HEK293T (cell line): ENCODE data around the gene XPNPEP1.

Experiments used
- ARNT ChIP-seq: fragments of 450-650 bp; IDR thresholded peaks from 2 replicates; pipeline ENCODE4 v1.6.1; 2017; ENCODE audit warnings: mild to moderate bottlenecking
- BHLHE40 ChIP-seq: fragments of 450-650 bp; IDR thresholded peaks from 2 replicates; pipeline ENCODE4 v1.6.1; 2016; ENCODE audit warnings: mild to moderate bottlenecking, moderate library complexity, borderline replicate concordance
- ELF4 ChIP-seq: fragments of 450-650 bp; IDR thresholded peaks from 2 replicates; pipeline ENCODE4 v1.6.1; 2017; ENCODE audit warnings: antibody characterized with exemption
- FOXA1 ChIP-seq: fragments of 450-650 bp; IDR thresholded peaks from 2 replicates; pipeline ENCODE4 v1.6.1; 2016; ENCODE audit warnings: mild to moderate bottlenecking
- FOXK2 ChIP-seq: fragments of 450-650 bp; IDR thresholded peaks from 2 replicates; pipeline ENCODE4 v1.6.1; 2016; ENCODE audit warnings: mild to moderate bottlenecking
- FOXM1 ChIP-seq: fragments of 450-650 bp; IDR thresholded peaks from 2 replicates; pipeline ENCODE4 v1.6.1; 2017; ENCODE audit warnings: mild to moderate bottlenecking, borderline replicate concordance
- HDGF ChIP-seq: fragments of 450-650 bp; IDR thresholded peaks from 2 replicates; pipeline ENCODE4 v1.6.1; 2017; ENCODE audit warnings: antibody characterized with exemption, borderline replicate concordance
- SP1 ChIP-seq: fragments of 450-650 bp; IDR thresholded peaks from 2 replicates; pipeline ENCODE4 v1.6.1; 2017
- SUZ12 ChIP-seq: fragments of 450-650 bp; IDR thresholded peaks from 2 replicates; pipeline ENCODE4 v1.6.1; 2016; ENCODE audit warnings: mild to moderate bottlenecking
- TARDBP ChIP-seq: fragments of 450-650 bp; IDR thresholded peaks from 2 replicates; pipeline ENCODE4 v1.6.1; 2016

GRCh38 chr10:109859221-109859620, 64.1 kb downstream of the XPNPEP1 start:
- TF ChIP-seq SUZ12 (no peak), TARDBP (no peak), SP1 (no peak), BHLHE40 (no peak), ELF4 (no peak), FOXA1 (no peak), HDGF (no peak), FOXK2 (no peak), FOXM1 (no peak), ARNT (no peak)
